Pancreas (tissue), 10 donors: ENCODE data around the gene SLFNL1. TPM values are rescaled to one million over a fixed set of nuclear protein-coding genes. Genes with fewer than 3 reads are reported as not detected.

Experiments
- ATAC-seq, 4 donors: fragments of 200-7000 bp; cut with Tn5 transposase; one replicate each; pipeline versions ENCODE4 v1.8.0 to v1.9.1; 2020; ENCODE audit warnings: mild to moderate bottlenecking in 4 of 4, moderate library complexity in 4 of 4
- DNase-seq, 6 donors: peaks; one replicate each; pipeline ENCODE4 v3.0.0-alpha.2; 2020
- FAIRE-seq: peaks from 2 replicates; lab custom pipeline; 2012; peaks lifted over from hg19 to GRCh38; lab: Jason Lieb, UNC
- H3K27ac ChIP-seq, 4 donors: fragments of 200-600 bp; sonication (generic); 1 replicate in 3 of 4; 2 replicates in 1 of 4; pipeline versions ENCODE4 v1.5.0 to v1.8.0; 2020
- H3K27me3 ChIP-seq, 4 donors: fragments of 200-600 bp; one replicate each; pipeline ENCODE4 v1.8.0; 2021
- H3K36me3 ChIP-seq, 3 donors: fragments of 200-600 bp; sonication (generic) in 1 of 3; one replicate each; pipeline versions ENCODE4 v1.5.0 to v1.8.0; 2020 to 2021
- H3K4me1 ChIP-seq, 3 donors: fragments of 200-600 bp; one replicate each; pipeline ENCODE4 v1.8.0; 2021
- H3K4me3 ChIP-seq, 4 donors: fragments of 200-600 bp; sonication (generic) in 2 of 4; one replicate each; pipeline versions ENCODE4 v1.5.0 to v1.8.0; 2020 to 2021
- H3K9me3 ChIP-seq, 4 donors: fragments of 200-600 bp; one replicate each; pipeline ENCODE4 v1.8.0; 2021
- CTCF ChIP-seq, 4 donors: fragments of 200-600 bp; sonication (generic) in 3 of 4; IDR thresholded peaks; one replicate each; pipeline versions ENCODE4 v1.5.0 to v1.8.0; 2021; ENCODE audit warnings: antibody characterized with exemption in 4 of 4
- WGBS, 2 donors: extraction: QIAGEN DNeasy Blood & Tissue Kit; methylation state at CpG; one replicate each; pipeline ENCODE4 v1.1.7; 2013; 5-methylcytosine and 5-hydroxymethylcytosine counted together
- intact Hi-C, 3 donors: fragments of 100-400 bp; cut with DNase I; formaldehyde crosslinking; loops; one replicate each; pipeline versions ENCODE4 v1.11.1 to v1.14.2; 2022
- polyA plus RNA-seq, 2 donors: library from polyadenylated mRNA; stranded (reverse); fragments of 200-250 nt; gene quantifications; one replicate each; pipeline ENCODE4 v1.2.3, GENCODE V29; 2013
- total RNA-seq, 6 donors: library from RNA; stranded (reverse); fragmentation: NEBNext Ultra II Directional in 4 of 6; extraction: Animal tissue kit (Norgen Biotek cat#: 25700) in 4 of 6; gene quantifications; one replicate each; pipeline versions ENCODE4 v1.2.1 to v1.2.4, GENCODE V29; 2021 to 2023
- donor health status: healthy with polysubstance abuse.
- donor health status: DM: no; HTN: no; CAD: no; lungs with moderate emphysema.
- donor health status: DM: no; HTN: no; CAD: no.
- donor health status: control.
- donor health status: control.
- donor health status: Bipolar disorder and iron deficiency.
- donor health status: DM: yes; HTN: yes; CAD: no.
- donor health status: DM: no; HTN: no; CAD: no.
- donor health status: DM: no; HTN: no; CAD: no.
- donor health status: DM: yes; HTN: yes; CAD: no.

Gene SLFNL1
- total and polyA plus RNA-seq, 8 donors = 0.18 to 1.4 (median 0.46) TPM

GRCh38 chr1:40969445-40969844, 52.1 kb downstream of the SLFNL1 start:
- ATAC-seq (no peak), DNase-seq (no peak), FAIRE-seq (no peak)
- TF ChIP-seq CTCF (IDR thresholded peaks at IDR 0.05) = no peak
- H3K27me3 ChIP-seq = no peaks in the 10 kb centered on the region
- intact Hi-C loops = no loop called here
- H3K4me3 ChIP-seq = no peak overlapping the region
- H3K36me3 ChIP-seq = no peaks in the 10 kb centered on the region
- 90 to 96% methylated on average over 6 of the region's 6 CpGs for WGBS, 2 donors
- H3K4me1 ChIP-seq = no peaks in the 10 kb centered on the region
- H3K27ac ChIP-seq = no peak overlapping the region
- no peaks in the 10 kb centered on the region for H3K9me3 ChIP-seq

DNA sequence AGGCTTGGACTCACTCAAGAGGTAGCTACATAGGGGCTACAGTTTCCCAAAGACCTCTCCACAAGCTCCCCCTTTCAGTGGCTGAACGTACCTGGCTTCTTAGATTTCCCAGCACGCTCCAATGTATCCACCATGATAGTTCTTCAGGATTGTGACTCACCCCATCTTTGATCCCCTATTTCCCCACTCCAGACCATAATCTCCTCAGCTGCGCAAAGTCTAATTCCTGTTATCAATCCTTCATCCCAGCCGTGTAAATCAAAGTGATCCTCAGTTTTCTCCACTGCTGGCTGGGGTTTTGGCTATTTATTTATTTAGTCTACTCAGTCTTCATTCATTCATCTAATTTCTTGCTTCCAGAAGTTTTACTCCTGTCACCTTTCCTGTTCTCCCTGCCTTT, 55.1 kb downstream of the SLFNL1 start:
- H3K36me3 ChIP-seq = no peaks in the 10 kb centered on the region
- no peaks in the 10 kb centered on the region for H3K9me3 ChIP-seq
- no peak overlapping the region for H3K27ac ChIP-seq
- intact Hi-C loops = no loop called here
- DNase-seq (no peak), FAIRE-seq (no peak), ATAC-seq (no peak)
- TF ChIP-seq CTCF (IDR thresholded peaks at IDR 0.05) = no peak
- H3K27me3 ChIP-seq = no peaks in the 10 kb centered on the region
- H3K4me1 ChIP-seq = no peaks in the 10 kb centered on the region
- no peak overlapping the region for H3K4me3 ChIP-seq
- WGBS, 2 donors = 61 to 64% methylated on average over 4 of the region's 4 CpGs

Other genes starting within 250 kb of the SLFNL1 start
- 1 to 10 TPM in 3 of 6 donors, under 1 TPM in 3; 0.35 to 1.7 (median 0.93) TPM for gene KCNQ4, start 237.9 kb downstream of the SLFNL1 start, total RNA-seq
- 1 to 10 TPM; 4.1 to 6.5 TPM for gene KCNQ4, start 237.9 kb downstream of the SLFNL1 start, polyA plus RNA-seq
- gene CITED4, start 159.4 kb downstream of the SLFNL1 start, total RNA-seq = 10 to 100 TPM; 41.1 to 81.2 (median 51.1) TPM
- gene CITED4, start 159.4 kb downstream of the SLFNL1 start, polyA plus RNA-seq = 10 to 100 TPM; 47.8 to 63.3 TPM
- 1 to 10 TPM; 4.1 to 8.7 (median 7.6) TPM for gene CTPS1, start 42.0 kb downstream of the SLFNL1 start, total RNA-seq
- gene CTPS1, start 42.0 kb downstream of the SLFNL1 start, polyA plus RNA-seq = 1 to 10 TPM; 5.9 to 7.1 TPM
- gene SCMH1, start 220.6 kb upstream of the SLFNL1 start, total RNA-seq = 10 to 100 TPM; 24.5 to 36.5 (median 26.7) TPM
- gene SCMH1, start 220.6 kb upstream of the SLFNL1 start, polyA plus RNA-seq = 10 to 100 TPM; 33.4 to 41.9 TPM